Brain microvascular endothelial cell (primary cell): ENCODE measurements around the gene SLCO3A1.

ENCODE experiments used
- DNase-seq: peaks from one replicate; pipeline ENCODE4 v3.0.0-alpha.2; 2020
- H3K27ac ChIP-seq: fragments of 250-450 bp; sonication (Bioruptor Pico); 2 replicates; pipeline ENCODE4 v1.5.1; 2020; ENCODE audit warnings: mild to moderate bottlenecking, moderate library complexity
- H3K27me3 ChIP-seq: fragments of 250-450 bp; sonication (Bioruptor Pico); replicated peaks from 2 replicates; pipeline ENCODE4 v1.5.1; 2020; ENCODE audit warnings: mild to moderate bottlenecking
- H3K36me3 ChIP-seq: fragments of 250-450 bp; sonication (Bioruptor Pico); replicated peaks from 2 replicates; pipeline ENCODE4 v1.5.1; 2020; ENCODE audit warnings: mild to moderate bottlenecking
- H3K4me3 ChIP-seq: 2 replicates; pipeline ENCODE4 v1.5.1; 2011; ENCODE audit warnings: low read depth, mild to moderate bottlenecking, control low read depth, low read length, moderate library complexity
- in situ Hi-C: cut with HindIII; loops from 2 replicates; pipeline ENCODE4 v1.10.0; 2017; ENCODE audit warnings: low sequenced_read_pairs, low pct_ligation_motif_present
- TF ChIP-seq, protein P1 (sequence below): IDR thresholded peaks from 2 replicates; pipeline ENCODE4 v1.5.1; 2011; ENCODE audit warnings: low read depth, mild to moderate bottlenecking, moderate library complexity, low read length, control low read depth, inconsistent platforms; ENCODE audit errors: missing control alignments

Gene SLCO3A1

DNA sequence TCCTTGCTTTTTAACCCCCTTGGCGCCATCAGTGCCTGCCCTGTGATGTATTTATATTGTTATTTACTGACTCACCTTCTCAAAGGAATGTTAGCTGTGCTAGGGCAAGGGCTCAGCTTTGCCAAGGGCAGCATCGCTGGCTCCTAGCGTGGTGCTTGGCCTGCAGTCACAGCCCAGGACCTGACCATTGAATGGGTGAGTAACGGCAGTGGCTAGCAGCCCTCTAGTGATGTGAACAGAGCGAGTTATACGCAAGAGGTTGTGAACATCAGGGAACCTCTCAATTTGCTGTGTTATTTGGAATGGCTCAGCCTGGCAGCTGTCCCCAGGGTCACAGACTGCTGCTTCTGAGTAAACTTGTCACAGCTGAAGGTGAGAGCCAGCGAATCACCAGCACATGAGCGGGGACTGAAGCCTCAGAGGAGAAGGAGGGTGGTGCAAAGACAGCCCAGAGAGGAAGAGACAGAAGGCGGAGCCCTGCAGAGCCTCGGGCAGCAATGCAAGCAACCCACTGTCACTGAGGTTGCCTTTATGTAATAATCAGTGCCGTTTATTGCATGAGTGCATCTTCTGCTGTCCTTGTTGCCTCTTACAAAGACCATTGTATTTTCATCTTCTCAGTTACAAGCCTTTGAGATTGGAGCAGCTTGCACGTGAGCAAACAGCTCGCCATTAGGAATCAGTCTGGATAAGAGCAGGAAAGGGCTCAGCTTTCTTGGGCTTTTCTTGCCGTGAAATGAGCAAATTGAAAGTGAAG, 158.3 kb downstream of the SLCO3A1 start:
- H3K27ac ChIP-seq: no peak overlapping the region
- in situ Hi-C loops: no loop called here
- TF ChIP-seq, protein P1, sequence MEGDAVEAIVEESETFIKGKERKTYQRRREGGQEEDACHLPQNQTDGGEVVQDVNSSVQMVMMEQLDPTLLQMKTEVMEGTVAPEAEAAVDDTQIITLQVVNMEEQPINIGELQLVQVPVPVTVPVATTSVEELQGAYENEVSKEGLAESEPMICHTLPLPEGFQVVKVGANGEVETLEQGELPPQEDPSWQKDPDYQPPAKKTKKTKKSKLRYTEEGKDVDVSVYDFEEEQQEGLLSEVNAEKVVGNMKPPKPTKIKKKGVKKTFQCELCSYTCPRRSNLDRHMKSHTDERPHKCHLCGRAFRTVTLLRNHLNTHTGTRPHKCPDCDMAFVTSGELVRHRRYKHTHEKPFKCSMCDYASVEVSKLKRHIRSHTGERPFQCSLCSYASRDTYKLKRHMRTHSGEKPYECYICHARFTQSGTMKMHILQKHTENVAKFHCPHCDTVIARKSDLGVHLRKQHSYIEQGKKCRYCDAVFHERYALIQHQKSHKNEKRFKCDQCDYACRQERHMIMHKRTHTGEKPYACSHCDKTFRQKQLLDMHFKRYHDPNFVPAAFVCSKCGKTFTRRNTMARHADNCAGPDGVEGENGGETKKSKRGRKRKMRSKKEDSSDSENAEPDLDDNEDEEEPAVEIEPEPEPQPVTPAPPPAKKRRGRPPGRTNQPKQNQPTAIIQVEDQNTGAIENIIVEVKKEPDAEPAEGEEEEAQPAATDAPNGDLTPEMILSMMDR: no peak
- H3K36me3 ChIP-seq: no peaks in the 10 kb centered on the region
- no peak for DNase-seq
- H3K4me3 ChIP-seq: no peak overlapping the region
- no peaks in the 10 kb centered on the region for H3K27me3 ChIP-seq

DNA sequence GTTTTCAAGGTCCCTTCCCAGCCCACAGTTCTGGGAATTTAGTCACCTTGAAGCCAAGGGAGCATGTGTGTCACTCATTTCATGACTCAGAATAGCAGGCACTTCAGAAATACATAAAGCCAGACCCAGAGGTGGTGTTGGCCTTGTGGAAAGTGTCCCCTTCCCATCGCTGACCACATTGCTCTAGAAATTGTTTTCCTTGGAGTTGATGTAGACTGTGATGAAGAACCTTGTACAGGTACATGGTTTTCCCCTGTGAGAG, 158.8 kb downstream of the SLCO3A1 start:
- in situ Hi-C loops: no loop called here
- TF ChIP-seq, protein P1: no peak
- DNase-seq: no peak
- H3K27me3 ChIP-seq: no peaks in the 10 kb centered on the region
- H3K27ac ChIP-seq: no peak overlapping the region
- H3K36me3 ChIP-seq: no peaks in the 10 kb centered on the region
- H3K4me3 ChIP-seq: no peak overlapping the region

DNA sequence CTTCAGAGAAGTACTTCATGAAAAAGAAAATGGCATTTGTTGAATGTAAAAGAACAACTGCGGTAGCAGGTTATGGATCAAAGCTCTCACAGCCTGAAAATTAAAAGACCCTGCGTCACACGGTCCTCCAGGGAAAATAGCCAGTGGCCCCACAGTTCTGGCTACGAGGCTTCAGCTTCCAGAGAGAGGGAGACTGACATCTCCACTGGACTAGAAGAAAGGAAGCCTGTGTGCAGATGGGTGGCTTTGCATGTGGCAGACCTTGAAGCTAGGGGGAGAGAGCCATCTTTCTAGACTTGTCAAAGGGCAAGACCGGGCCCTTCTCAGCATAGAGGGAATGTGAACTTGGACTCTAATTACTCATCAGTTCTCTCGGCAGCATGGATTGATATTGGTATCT, 159.4 kb downstream of the SLCO3A1 start:
- Histone ChIP-seq H3K27me3 (no peaks in the 10 kb centered on the region), H3K4me3 (no peak overlapping the region), H3K36me3 (no peaks in the 10 kb centered on the region), H3K27ac (no peak overlapping the region)
- DNase-seq: no peak
- in situ Hi-C loops: no loop called here
- TF ChIP-seq, protein P1: no peak

DNA sequence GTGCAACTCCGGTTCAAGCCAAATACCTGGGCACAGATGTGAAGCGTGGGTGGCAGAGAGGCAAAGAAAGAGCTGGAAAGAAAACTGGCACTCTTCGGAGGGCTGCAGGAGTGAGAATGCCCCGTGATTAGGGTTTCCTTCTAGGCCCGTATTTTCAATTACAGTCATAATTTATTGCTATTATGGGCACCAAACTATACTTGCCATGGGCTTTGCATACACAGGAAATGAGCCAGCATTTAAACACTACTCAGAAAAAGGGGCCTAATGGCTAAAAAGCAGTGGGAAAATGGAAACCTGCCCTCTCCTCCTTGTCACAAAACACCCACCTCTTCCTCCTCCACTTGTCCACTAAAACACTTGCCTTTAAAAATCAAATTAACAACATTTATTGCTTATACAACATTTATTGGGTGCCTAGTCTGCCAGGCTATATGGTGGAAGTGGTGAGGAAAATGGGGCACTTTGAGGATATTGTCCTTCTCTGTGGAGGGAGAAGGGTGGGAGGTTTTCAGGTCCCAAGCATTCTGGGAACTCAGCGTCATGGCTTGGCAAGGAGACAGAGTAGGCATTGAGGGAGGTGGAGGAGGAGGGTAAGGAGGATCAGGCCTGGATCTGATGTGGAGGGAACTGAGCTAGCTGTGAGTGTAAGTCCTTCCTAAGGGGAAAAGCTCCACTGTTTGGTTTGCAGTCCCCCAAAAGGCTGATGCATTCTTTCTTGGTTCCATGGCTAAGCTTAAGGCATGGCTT, 160.9 kb downstream of the SLCO3A1 start:
- Histone ChIP-seq H3K27ac (no peak overlapping the region), H3K27me3 (no peaks in the 10 kb centered on the region), H3K36me3 (no peaks in the 10 kb centered on the region), H3K4me3 (no peak overlapping the region)
- in situ Hi-C loops: no loop called here
- DNase-seq: no peak
- TF ChIP-seq, protein P1: no peak

DNA sequence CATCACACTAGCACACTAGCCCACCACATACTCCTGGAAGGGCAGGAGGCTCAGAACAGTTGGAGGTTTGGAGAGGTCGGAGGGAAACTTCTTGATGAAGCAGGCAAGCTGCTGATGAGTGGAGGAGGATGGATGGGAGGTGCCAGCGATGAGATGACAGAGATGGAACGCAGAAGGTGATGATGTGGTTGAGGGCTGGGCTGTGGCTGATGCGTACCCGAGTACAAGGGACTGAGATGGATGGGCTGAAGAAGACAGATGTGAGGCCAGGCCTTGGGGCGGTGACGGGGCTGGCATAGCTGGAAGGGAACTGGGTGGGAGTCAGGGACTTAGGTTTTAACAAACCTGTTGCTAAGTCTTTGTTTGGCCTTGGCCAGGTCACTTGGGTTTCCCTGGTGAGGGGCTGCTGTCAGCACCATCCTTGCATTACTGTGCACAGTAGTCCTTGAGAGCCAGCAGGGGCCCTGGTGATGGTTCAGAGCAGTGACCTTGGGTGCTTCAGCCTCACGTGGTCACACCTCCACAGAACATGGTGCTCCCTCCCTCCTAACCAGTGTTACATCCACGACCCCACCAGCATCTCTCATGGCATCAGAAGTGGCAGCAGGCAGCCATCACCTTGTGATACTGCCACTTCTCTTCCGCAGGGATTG, 164.5 kb downstream of the SLCO3A1 start:
- DNase-seq: no peak
- in situ Hi-C loops: no loop called here
- Histone ChIP-seq H3K4me3 (no peak overlapping the region), H3K27ac (no peak overlapping the region), H3K27me3 (no peaks in the 10 kb centered on the region), H3K36me3 (no peaks in the 10 kb centered on the region)
- TF ChIP-seq, protein P1: no peak
